ENCODE measurements around the gene EFNA3.

GRCh38 chr1:155030243-155030795 is 48.3 kb upstream of the EFNA3 start:
- no peak for TF ChIP-seq CTCF (IDR thresholded peaks at IDR 0.05)
- no peak for TF ChIP-seq POLR2A (IDR thresholded peaks at IDR 0.05)
